Stimulated activated CD4-positive, alpha-beta T cell treated with anti-CD3 and anti-CD28 coated beads, Interleukin-4, amount 100 ng/mL, for 48 hours (primary cell): Measurements from ENCODE around the gene GFOD2.

Experiments used
- DNase-seq, 2 donors: peaks; one replicate each; pipeline ENCODE4 v3.0.0-alpha.2; 2020; ENCODE audit warnings: low read depth in 2 of 2

The GFOD2 gene

GRCh38 chr16:67641779-67642708 is 77.1 kb downstream of the GFOD2 start:
- DNase-seq, result no peak

- no peak for DNase-seq
Observed at GRCh38 chr16:67637625-67638024, 81.5 kb downstream of the GFOD2 start.

GRCh38 chr16:67636713-67637112 is 82.4 kb downstream of the GFOD2 start:
- DNase-seq, result no peak

GRCh38 chr16:67632415-67633172 is 86.5 kb downstream of the GFOD2 start:
- no peak for DNase-seq

GRCh38 chr16:67628216-67628615 is 90.9 kb downstream of the GFOD2 start:
- no peak for DNase-seq
